BLaER1 (cell line): ENCODE results near the gene SLC49A3.
"Not testable (repeated sequence)": the region's sequence is repeated elsewhere in the genome, so short reads cannot be mapped to it uniquely, and the experiment has no call there.

Source experiments
- H3K27ac ChIP-seq: shearing (Covaris generic); formaldehyde crosslinking; 2 replicates; pipeline ENCODE4 v1.8.1; 2022
- H3K27me3 ChIP-seq: shearing (Covaris generic); formaldehyde crosslinking; 2 replicates; pipeline ENCODE4 v1.8.1; 2022
- H3K36me3 ChIP-seq: shearing (Covaris generic); formaldehyde crosslinking; 2 replicates; pipeline ENCODE4 v1.8.1; 2022
- H3K4me1 ChIP-seq: shearing (Covaris generic); formaldehyde crosslinking; 2 replicates; pipeline ENCODE4 v1.8.1; 2022
- H3K4me2 ChIP-seq: shearing (Covaris generic); formaldehyde crosslinking; 2 replicates; pipeline ENCODE4 v1.8.1; 2022
- H3K4me3 ChIP-seq: shearing (Covaris generic); formaldehyde crosslinking; 2 replicates; pipeline ENCODE4 v1.8.1; 2022
- H3K9ac ChIP-seq: shearing (Covaris generic); formaldehyde crosslinking; 2 replicates; pipeline ENCODE4 v1.8.1; 2022
- H3K9me3 ChIP-seq: shearing (Covaris generic); formaldehyde crosslinking; 2 replicates; pipeline ENCODE4 v1.8.1; 2022
- H4K20me1 ChIP-seq: shearing (Covaris generic); formaldehyde crosslinking; 2 replicates; pipeline ENCODE4 v1.8.1; 2022
- Cebpa-rat ChIP-seq: shearing (Covaris generic); IDR thresholded peaks from 2 replicates; pipeline ENCODE4 v1.8.1; 2022

The SLC49A3 gene

DNA sequence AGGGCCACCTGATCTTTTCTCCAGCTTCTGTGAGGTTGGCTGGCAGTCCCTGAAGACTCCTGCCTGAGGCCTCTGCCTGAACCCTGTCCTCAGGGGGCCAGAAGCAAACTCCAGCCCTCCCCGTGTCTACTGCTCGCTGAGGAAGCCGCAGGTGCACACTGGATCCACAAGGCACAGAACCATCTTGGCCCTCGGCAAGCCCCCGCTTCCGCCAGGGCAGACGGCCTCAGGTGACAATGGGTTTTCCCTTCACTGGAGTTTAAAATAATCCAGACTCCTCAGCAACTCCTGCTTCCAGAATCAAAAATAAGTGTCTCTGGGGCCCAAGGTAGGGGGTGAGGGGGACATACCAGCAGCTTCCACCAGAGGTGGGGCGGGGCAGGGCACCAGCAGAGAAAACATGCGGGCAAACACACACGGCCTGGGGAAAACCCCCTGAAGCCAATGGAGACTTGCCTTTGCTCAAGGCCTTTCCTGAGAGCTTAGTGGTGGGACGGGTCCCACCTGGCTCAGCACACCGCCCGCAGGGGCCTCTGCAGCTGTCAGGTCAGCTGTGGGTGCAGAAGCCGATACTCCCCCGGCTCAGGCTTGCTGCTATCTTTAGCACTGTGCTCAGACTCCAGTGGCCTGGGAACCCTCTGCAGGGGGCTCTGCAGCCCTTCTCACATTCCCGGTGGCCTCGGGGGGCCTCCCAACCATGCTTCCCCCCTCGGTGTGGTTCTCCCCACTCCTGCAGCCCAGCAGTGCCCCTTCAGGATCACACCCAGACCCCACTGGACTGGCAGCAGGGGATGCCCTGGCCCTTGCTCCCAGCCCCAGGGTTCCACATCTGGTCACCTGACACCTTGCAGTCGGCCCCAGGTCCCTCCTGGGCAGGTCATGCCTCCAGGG lies 12.7 kb downstream of the SLC49A3 start:
- Histone ChIP-seq H3K27me3 (no peaks in the 10 kb centered on the region), H4K20me1 (peaks cover 7% of the 10 kb centered on the region; the same call in 1 of the 2 replicates), H3K9ac (peak overlapping the region; percentile 96), H3K9me3 (no peaks in the 10 kb centered on the region), H3K36me3 (peaks cover 21% of the 10 kb centered on the region), H3K4me3 (peak overlapping the region; percentile 95), H3K4me2 (peak overlapping the region; percentile 98), H3K4me1 (peaks cover 67% of the 10 kb centered on the region), H3K27ac (peak overlapping the region; percentile 96)
- no peak for TF ChIP-seq Cebpa-rat

DNA sequence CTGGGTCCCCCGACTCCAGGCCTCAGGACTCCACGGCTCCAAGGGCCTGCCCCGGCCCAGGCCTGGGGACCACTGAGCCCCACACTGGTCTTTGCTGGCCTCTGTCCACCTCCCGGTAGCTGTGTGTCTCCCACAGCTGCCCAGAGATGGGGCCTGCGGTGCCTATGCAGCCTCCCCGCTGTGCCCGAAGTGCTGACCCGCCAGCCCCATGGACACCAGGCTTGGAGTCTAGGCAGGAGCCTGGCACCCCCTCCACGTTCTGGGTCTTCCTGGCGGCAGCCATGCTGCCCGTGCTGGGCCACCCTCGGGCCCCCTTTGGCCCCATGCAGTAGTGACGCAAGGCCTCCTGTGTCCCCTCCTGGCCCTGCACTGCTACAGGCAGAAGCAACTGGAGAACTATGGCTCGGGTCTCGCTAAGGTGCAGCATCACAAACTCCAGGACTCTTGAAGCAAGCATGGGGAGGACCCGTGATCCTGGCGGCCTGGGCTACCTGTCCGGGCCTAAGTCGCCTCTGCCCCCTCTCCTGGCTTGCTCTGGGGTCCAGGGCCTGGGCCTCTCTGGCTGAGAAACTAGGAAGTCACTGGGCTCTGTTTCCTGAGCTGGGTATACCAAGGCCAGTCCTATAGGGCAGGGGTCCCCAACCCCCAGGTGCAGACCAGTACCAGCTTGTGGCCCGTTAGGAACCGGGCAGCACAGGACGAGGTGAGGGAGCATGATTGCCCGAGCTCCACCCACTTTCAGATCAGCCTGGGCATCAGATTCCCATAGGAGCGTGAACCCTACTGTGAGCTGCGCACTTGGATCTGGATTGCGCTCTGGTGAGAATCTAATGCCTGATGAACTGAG lies 13.7 kb downstream of the SLC49A3 start:
- no peak for TF ChIP-seq Cebpa-rat
- H3K36me3 ChIP-seq = peaks cover 31% of the 10 kb centered on the region
- H3K4me2 ChIP-seq = peak overlapping the region; percentile 98
- H3K9me3 ChIP-seq = no peaks in the 10 kb centered on the region
- H3K9ac ChIP-seq = peak overlapping the region; percentile 96
- no peaks in the 10 kb centered on the region for H3K27me3 ChIP-seq
- H3K4me1 ChIP-seq = peaks cover 57% of the 10 kb centered on the region
- H3K4me3 ChIP-seq = peak overlapping the region; percentile 95
- peak overlapping the region; percentile 96 for H3K27ac ChIP-seq
- H4K20me1 ChIP-seq = peaks cover 7% of the 10 kb centered on the region; the same call in 1 of the 2 replicates

DNA sequence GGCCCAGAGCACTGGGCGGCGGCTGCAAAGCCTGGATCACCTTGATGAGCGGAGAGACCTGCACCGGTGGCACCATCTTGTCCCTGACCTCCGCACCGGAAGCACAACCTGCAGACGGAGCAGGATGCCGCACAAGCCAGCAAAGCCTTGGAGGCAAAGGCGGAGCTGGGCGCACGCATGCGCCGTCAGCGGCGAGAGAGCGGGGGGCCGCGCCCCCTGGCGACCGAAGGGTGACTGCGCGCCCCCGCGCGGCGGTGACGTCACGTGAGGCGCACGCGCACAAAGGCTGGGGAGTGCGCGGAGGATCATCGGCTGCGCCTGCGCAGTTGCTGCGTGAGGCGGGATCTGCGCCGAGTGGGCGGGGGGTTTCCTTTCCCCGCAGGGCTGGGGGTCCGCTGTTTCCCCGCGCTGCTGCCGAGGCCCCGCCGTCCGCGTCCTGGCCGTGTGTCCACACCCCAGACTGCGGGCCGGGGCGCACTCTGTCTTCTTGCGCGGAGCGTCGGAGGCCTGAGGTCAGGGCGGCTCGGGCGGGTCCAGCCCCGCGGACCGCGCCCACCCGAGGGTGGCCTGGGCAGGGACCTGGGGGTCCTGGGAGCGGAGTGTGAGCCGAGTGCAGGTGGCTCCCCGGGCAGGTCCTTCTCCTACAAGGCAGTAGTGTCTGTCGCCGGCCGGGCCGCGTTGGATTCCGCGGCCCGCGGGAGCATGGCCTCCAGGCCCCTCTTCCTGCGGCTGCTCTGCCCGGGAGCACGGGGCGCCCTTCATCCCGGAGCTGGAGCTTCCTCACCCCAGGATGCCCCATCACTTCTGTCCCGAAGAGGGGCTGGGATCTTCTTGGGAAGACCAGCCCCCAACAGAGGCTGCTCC lies 14.5 kb downstream of the SLC49A3 start, which contains the start of the genes ATP5ME and MYL5:
ATP5ME (minus strand) TSS at position 105 of the 864 bp plus-strand sequence; CDS start at position 76, 29 bp downstream.
MYL5 (plus strand) TSS at position 371 of the 864 bp plus-strand sequence. CDS start 3,485 bp downstream, outside the sequence.
- H3K27me3 ChIP-seq = no peaks in the 10 kb centered on the region
- H3K4me3 ChIP-seq = peak within 1 kb of the TSS; percentile 95
- H3K4me2 ChIP-seq = peak within 1 kb of the TSS; percentile 98
- H3K9me3 ChIP-seq = no peaks in the 10 kb centered on the region
- peaks cover 36% of the 10 kb centered on the region for H3K36me3 ChIP-seq
- H3K9ac ChIP-seq = peak within 1 kb of the TSS; percentile 96
- peak within 1 kb of the TSS; percentile 96 for H3K27ac ChIP-seq
- H4K20me1 ChIP-seq = peaks cover 7% of the 10 kb centered on the region; the same call in 1 of the 2 replicates
- no peak for TF ChIP-seq Cebpa-rat
- H3K4me1 ChIP-seq = peaks cover 54% of the 10 kb centered on the region

DNA sequence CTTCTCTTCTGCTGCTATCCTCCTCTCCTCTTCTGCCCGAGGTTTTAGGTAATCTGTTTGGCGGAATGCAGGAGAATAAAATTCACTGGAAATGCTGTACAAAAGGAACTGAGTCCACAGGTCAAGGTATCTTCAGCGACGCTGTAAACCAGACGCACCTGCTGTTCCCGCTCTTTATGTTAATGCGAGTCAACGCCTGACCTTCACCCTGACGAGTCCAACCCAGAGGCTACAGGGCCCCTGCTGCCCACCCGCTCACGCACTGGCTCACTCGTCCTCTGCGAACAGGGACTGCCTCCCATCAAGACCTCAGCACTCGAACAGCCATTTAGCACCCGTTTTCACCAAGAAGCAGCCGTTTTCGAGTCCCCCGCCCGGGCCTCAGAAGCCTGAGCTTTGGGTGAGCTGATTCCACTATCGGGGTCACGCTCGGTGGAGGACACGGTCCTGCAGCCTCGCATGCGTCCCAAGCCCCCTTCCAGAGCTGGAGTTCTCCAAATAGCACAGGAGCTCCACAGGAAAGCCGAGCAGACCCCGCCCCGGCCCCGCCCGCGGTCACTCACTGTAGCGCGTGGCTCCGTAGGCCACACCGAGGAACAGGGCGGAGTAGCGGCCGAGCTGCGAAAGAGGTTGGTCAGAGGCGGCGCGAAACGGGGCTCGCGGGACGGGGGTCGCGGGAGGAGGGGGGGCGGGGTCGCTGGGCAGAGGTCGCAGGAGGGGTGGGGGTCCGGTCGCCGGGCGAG lies 15.4 kb downstream of the SLC49A3 start:
- H3K27ac ChIP-seq = peak overlapping the region; percentile 74
- peaks cover 7% of the 10 kb centered on the region; the same call in 1 of the 2 replicates for H4K20me1 ChIP-seq
- H3K4me1 ChIP-seq = peaks cover 50% of the 10 kb centered on the region
- peak overlapping the region; percentile 85 for H3K9ac ChIP-seq
- H3K36me3 ChIP-seq = peaks cover 36% of the 10 kb centered on the region
- H3K4me3 ChIP-seq = peak overlapping the region; percentile 95
- peak overlapping the region; percentile 97 for H3K4me2 ChIP-seq
- H3K27me3 ChIP-seq = no peaks in the 10 kb centered on the region
- no peaks in the 10 kb centered on the region for H3K9me3 ChIP-seq
- no peak for TF ChIP-seq Cebpa-rat

DNA sequence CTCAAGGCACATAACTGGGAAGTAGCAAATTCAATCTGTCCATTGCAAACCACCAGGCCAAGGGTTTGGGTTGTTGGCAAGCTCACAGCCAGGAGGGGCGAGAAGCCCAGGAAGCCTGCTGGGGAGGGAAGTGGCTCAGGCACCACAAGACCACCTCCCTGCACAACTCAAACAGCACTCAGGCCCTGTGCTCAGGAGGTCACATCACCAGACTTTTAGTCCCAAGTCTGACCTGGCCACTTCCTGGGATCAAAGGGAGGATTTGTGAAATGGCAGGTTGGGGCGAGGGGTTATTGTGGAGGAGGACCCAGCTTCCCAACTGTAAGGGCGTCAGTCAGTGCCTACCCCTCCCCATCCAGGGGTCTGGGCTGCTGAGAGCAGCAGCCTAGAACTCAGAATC lies 17.2 kb downstream of the SLC49A3 start:
- Histone ChIP-seq H3K4me3 (no peak overlapping the region), H3K36me3 (peaks cover 36% of the 10 kb centered on the region), H3K27me3 (no peaks in the 10 kb centered on the region), H3K9me3 (no peaks in the 10 kb centered on the region), H3K4me1 (peaks cover 34% of the 10 kb centered on the region), H3K27ac (no peak overlapping the region), H3K9ac (no peak overlapping the region), H3K4me2 (no peak overlapping the region), H4K20me1 (peaks cover 7% of the 10 kb centered on the region; the same call in 1 of the 2 replicates)
- no peak for TF ChIP-seq Cebpa-rat

DNA sequence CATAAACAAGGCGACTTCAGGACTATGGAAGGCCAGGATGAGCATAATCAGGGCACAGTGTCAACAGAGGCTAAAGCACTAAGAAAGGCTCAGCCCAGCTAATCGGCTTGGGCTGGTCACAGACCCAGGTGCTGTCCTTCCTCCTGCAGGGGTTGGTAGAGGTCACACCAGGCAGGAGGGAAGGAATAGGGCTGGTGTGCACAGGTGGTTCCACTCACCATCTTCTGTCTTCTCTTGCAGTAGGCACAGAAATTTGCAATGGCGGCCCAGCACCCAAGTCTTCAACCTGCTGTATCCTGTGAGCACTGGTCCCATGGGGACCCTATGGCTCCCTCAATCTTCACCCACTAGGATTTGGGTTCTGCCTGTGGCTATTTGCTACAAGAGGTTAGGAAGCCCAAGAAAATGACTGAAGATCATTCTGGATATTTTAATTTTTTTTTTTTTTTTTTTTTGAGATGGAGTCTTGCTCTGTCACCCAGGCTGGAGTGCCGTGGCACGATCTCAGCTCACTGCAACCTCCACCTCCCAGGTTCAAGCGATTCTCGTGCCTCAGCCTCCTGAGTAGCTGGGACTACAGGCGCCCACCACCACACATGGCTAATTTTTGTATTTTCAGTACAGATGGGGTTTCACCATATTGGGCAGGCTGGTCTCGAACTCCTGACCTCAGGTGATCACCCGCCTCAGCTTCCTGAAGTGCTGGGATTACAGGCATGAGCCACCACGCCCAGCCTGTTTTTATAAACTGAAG lies 19.0 kb downstream of the SLC49A3 start:
- peaks cover 36% of the 10 kb centered on the region for H3K36me3 ChIP-seq
- H3K9me3 ChIP-seq, H3K4me3 ChIP-seq, H4K20me1 ChIP-seq, H3K4me2 ChIP-seq, H3K27ac ChIP-seq, H3K27me3 ChIP-seq, H3K9ac ChIP-seq: not testable (repeated sequence)
- H3K4me1 ChIP-seq = peaks cover 34% of the 10 kb centered on the region

DNA sequence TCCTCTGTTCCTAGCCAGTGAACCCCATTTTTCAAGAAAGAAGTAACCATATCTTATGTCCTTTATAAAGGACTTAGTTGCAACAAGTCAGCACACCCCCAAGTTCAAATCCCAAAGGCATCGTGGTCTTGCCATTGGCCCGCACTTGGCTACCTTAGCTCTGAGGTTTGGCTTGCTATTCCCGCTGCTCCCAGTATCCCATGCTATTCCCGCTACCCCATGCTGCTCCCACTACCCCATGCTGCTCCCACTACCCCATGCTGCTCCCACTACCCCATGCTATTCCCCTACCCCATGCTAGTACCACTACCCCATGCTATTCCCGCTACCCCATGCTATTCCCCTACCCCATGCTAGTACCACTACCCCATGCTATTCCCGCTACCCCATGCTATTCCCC lies 20.7 kb downstream of the SLC49A3 start:
- not testable (repeated sequence) for H3K9ac ChIP-seq, H3K4me2 ChIP-seq, H3K27me3 ChIP-seq, H3K27ac ChIP-seq, H3K4me3 ChIP-seq, H3K9me3 ChIP-seq, H4K20me1 ChIP-seq
- Histone ChIP-seq H3K4me1 (peaks cover 36% of the 10 kb centered on the region), H3K36me3 (peaks cover 34% of the 10 kb centered on the region)

DNA sequence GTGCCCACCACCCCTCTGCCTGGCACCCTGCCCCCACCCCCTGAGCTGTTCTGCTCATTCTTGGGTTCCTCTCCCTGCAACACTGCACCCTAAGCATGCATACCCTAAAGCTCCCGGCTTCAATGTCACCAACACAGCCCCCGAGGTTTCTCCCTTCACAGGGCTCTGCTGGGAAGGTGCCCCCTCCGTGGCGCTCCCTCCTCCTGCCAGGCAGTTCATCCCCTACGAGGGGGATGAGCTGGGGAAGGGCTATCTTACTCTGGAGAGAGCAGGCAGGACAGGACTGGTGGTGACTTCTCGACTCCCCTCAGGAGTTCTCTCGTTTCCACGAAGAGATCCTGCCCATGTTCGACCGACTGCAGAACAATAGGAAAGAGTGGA lies 21.4 kb downstream of the SLC49A3 start:
- Histone ChIP-seq H3K9ac (no peak overlapping the region), H3K4me2 (no peak overlapping the region), H3K27ac (no peak overlapping the region), H4K20me1 (no peaks in the 10 kb centered on the region), H3K4me1 (peaks cover 35% of the 10 kb centered on the region), H3K36me3 (peaks cover 28% of the 10 kb centered on the region), H3K4me3 (no peak overlapping the region), H3K9me3 (no peaks in the 10 kb centered on the region), H3K27me3 (no peaks in the 10 kb centered on the region)
- no peak for TF ChIP-seq Cebpa-rat
